HG02610 (cell line): Measurements from ENCODE around the gene OR2T27.
"Not testable (repeated sequence)": the region's sequence is repeated elsewhere in the genome, so short reads cannot be mapped to it uniquely, and the experiment has no call there.

Experiments used
- ATAC-seq: cut with Tn5 transposase; IDR thresholded peaks from one replicate; pipeline ENCODE4 v1.9.1; 2021; ENCODE audit warnings: mild to moderate bottlenecking, moderate library complexity; ENCODE audit not compliant: unreplicated experiment

Gene OR2T27, protein sequence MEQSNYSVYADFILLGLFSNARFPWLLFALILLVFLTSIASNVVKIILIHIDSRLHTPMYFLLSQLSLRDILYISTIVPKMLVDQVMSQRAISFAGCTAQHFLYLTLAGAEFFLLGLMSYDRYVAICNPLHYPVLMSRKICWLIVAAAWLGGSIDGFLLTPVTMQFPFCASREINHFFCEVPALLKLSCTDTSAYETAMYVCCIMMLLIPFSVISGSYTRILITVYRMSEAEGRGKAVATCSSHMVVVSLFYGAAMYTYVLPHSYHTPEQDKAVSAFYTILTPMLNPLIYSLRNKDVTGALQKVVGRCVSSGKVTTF

DNA sequence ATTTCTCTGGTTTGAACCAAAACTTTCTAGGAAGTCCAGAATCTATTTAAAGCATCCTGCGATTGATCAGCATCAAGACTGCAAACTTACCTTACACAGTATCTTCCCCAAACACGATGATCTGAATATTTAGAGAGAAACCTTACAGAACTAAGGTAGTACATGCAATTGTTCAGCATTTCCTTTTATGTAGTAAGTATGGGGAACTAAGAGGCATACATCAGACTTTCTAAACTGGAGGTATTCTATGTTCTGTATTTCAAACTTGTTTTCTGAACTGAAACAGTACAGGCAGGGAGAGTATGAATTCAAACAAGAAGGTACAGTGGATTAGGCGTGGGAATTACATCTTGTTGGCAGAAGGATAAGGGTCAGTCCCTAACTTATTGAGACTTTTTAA lies at the start of gene OR2T27:
Gene OR2T27, minus strand, starts transcription at position 175 of the 400 bp plus-strand sequence. CDS start 4,644 bp downstream, outside the sequence.
- ATAC-seq, result not testable (repeated sequence)

DNA sequence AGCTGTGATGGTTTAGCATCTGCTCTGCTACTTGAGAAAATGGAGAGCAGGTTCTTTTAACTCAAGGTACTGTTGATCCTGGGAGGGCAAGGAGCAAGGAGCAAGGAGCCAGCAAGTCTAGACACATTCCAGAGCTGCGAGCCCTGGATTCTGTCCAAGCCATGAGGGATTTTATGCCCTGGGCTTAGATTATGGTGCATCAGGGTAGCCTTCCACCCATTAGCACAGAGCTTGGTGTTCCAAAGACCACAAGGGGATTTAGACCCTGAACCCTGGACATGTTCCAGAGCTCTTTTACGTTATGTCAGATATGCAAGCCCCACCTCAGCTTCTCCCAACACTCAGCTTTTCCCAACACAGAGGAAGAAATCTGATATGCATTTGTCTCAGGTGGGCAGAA lies 49.3 kb upstream of the OR2T27 start:
- no peak for ATAC-seq

DNA sequence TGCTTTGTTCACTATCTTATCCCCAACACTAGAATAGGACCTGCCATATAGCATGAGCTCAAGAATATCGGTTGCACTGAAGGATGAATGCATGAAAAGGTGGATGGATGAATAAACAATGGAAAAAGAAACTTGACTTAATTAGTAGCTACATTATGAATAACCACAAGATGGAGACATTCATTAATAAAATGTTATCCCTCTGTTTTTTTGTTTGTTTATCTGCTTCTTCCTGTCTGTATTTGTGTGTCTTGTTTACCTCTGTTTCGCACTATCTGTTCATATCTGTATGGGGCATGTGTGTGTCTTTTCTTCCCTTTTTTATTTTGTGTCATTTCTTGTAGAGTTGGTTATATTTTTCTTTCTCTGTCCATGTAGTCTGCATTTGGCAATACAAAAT lies 48.3 kb upstream of the OR2T27 start:
- no peak for ATAC-seq

DNA sequence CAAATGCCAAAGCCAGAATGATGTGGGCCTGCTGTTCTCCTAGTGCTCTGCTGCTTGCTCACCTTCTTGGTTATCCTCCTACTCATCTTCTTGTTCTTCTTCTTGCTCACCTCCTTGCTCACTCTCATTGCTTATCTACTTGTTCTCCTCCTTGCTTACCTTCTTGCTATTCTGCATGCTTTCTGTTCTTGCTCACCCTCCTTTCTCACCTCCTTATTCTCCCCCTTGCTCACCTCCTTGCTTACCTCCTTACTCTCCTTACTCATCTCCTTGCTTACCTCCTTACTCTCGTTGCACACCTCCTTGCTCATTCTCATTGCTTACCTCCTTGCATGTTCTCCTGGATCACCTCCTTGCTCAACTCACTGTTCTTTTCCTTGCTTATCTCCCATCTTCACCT lies 47.4 kb upstream of the OR2T27 start, which contains the start of gene OR14I1:
Gene OR14I1, minus strand, starts transcription at position 53 of the 400 bp plus-strand sequence.
- ATAC-seq, result no peak

DNA sequence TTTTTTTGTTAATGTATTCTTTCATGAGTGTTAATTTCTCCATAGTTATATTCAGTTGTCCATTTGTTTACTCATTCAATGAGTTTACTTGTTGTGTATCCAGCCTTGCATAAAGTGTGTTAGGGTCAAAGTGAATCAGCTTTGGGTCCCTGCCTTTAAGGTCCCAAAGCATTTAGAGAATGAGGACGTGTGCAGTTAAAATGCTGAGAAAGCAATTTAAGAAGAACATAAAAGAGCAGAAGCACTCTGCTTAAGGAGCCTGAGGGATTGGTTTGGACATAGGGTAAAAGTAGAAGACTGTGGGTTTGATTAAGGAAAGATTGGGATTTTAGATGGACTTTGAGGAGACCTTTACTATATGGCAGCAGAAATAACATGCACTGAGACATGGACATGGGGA lies 43.8 kb upstream of the OR2T27 start:
- no peak for ATAC-seq

DNA sequence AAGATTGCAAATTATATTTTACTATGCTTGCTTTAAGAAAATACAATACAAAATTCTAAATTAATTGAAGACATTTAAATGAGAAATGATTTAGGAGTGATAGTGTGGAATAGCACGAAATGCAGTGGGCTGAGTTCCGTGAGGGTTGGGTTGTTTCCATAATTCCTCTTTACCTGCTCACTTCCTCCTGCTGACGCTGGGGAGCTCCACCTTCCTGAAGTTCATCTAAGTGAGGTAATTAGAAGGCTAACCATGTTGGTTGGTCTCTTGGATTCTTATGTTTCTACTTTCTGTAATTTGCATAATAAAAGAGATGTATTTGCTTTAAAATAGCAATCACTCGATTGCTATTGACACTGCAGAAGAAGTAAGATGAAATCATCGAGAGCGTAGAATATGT lies 42.6 kb upstream of the OR2T27 start:
- ATAC-seq, result no peak

DNA sequence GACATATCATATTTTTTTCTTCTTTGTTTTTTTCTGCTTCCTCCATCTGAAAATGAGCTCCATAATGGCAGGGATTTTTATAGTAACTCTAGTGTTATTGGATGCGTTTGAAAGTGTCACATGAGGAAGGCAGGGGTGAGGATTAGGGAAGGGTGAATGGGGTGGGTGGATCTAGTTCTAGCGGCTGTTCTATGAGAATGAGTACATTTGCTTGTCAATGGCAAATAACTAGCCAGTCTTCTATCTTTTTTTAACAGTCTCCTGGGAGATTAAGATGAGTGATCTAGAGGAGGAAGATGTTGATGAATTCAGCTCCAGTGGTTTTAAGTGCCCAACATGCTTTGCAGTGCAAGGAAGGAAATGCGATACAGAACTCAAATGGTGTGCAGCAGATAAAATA lies 41.4 kb upstream of the OR2T27 start:
- ATAC-seq, result no peak

DNA sequence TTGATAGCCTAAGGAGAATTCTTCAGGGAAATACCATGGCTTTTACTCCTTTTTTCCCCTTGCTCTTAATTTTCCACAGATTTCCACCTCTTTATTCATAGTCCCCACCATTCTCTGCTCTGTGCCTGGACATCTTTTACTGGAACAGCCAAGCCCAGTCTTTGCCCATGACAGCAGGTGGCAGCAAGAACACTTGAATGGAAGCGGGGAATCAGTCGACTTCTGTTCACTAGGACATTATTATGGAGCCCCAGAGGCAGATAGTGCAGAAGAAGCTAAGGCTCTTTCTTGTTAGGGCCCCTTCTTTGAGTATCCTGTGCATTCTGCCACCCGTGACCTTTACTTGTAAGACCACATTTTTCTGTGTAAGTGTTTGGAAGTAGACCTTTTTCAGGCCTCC lies 40.9 kb upstream of the OR2T27 start:
- peak; percentile 50 for ATAC-seq

DNA sequence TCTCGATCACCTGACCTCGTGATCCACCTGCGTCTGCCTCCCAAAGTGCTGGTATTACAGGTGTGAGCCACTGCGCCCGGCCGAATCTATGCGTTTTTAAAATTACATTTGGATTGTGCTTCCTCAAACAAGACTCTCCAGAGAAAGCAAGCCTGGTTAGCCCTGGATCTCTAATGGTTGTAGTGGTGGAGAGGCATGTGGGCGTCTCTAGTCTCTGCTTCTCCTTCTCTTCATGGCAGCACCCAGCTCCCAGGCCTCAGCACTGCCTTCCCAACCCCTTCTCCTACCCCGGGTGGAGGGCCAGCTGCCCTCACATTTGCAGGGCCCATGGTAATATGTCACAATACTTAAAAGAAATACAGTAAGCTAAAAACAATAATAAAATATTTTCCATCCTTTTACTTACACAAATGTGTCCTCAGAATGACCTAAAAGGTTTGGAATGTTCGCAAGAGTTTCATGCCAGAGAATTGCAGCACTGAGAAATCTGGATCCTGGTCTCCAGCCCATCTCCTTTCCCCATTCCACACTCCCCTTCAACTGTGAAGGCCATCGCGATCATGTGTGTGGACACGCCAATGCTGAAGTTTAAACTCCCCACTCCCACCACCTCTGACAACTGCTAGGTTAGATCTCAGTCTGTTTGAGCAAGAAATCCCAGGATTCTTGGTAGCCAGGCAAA lies 40.3 kb upstream of the OR2T27 start:
- ATAC-seq, result no peak

DNA sequence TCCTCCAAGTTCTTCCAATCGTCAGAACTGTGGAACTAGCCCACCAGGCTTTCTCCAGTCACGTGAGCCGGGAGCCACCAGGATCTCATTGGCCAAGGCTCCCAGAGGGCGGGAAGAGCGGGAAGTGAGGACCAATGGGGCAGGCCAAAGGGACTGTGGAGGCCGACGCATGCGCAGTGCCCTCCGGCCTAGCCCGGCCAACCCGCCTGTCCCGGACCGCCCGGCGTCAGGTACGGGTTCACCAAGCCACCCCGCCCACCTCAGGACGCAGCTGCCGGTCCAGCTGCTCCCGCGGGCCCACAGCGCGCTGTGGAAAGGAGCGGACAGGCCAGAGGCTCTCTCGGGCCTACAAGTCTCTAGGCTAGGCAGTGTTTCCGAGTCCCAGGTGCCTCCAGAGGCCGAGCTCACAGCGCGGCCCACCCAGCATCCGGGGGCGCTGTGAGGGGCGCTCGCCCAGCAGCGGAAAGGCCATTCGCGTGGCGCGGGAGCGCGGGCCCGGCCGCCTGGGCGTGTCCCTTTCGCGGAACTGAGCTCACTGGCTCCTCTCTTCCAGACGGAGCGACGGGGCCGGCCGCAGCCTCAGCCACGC lies 36.3 kb upstream of the OR2T27 start:
- ATAC-seq, result no peak

DNA sequence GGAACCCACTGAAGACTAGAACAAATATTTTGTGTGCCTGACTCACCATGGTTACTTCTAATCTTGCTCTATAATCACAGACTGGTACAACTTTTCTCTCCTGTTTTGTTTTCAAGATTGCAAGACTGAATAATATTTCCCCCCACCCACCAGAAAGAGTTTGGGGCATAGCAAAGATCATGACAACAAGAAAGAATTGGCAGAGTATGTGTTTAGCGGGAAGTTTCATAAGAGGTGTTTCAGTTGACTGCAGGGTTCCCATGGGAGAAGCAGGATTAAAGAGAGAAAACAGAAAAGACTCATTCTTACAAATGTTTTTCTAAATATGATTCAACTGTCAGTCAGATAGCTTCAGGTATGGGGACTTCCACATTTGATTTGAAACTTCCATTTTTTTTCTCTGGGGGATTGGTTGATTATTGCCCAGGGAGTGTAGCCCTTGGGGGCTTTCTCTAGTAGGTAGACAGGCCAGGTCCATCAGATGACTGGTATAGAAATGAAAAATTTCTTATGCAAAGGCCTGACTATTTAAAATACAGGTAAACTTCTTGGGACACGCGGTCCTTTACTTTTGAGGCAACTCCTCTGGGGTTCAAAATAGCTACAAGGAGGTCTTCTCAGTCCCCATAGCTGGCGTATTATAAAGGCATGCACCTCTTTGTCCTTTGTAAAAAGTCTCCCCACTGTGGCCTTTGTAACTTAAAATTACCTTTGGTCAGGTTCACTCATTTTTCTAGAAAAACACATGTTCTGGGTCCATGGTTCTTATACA lies 33.4 kb upstream of the OR2T27 start:
- ATAC-seq, result peak; percentile 81

DNA sequence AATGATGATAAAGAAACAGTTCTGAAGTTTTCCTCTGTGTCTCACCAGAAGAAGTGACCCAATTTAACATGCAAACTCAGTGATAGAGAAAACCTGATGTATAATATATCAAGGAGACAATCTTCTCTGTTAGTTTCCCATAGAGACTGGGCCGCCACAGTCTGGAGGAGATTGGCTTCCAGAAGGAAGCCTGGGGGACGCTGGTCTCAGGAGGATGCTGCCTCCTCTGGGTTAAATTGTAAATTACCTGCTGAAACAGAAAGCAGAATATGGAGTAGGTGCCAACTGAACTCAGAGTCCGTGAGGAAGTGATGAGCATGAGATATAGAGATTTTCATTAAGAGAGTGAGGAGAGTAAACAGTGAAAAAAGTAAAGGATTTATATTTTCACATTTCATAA lies 31.5 kb upstream of the OR2T27 start:
- ATAC-seq, result peak; percentile 68

DNA sequence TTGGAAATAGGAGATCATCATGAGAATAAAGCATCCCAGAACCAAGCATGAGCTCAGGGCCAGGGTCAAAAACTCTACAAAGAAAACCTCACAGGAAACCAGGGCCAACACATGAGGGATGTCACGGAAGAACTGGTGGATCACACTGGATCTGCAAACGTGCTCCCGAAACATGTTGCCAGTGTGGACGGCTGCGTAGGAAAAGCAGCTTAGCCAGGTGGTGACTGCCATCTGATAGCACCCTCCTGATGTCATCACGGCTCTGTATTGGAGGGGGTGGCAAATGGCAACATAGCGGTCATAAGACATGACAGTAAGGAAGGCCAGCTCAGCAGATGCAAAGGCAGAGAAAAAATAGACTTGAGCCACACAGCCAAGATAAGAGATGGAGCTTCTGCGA lies 26.3 kb upstream of the OR2T27 start:
- ATAC-seq, result no peak

DNA sequence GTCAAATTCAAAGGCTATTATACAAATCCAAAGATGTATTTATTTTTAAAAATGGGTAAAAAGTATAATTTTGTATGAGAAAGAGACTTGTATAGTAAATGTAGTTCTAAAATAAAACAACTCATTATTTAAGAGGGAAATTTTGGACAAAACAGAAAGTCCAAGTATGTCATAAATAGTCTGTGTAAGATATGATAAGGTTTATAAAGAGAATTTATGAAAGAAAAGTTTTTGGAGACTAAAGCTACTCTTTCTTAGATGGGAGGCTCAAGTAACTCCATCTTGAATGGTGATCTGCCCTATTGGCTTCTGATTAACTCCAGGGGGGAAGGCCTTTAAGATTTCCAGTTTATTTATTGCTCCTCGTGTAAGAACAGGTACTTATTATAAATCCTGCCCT lies 14.7 kb upstream of the OR2T27 start:
- no peak for ATAC-seq

DNA sequence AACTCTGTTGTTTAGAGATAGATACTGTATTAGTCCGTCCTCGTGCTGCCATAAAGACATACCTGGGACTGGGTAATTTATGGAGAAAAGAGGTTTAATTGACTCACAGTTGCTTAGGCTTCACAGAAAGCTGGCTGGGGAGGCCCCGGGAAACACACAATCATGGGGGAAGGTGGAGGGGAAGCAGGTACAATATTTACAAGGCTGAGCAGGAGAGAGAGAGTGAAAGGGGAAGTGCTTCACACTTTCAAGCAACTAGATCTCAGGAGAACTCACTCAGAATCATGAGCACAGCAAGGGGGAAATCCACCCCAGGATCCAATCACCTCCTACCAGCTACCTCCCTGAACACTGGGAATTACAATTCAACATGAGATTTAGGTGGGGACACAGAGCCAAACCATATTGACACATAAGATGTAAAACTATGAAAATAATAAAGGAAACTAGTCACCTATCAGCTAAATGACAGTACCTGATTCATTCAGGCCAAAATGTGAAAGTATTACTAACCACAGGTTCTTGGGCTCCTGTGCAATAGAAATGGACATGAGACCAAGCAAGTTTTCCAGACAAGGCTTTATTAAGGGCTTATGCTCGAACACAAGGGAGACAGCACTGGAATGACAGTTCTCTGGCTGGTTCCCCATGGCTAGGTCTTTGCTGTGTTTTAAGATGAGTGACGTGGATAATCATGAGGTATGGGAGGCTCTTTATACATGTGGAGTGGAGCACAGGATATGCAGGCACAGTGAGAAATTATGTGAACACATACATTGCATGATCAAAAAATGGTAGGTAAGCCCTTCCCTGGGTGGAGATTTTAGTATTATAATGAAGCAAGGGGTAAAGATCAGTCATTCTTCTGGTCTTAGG lies 8.4 kb upstream of the OR2T27 start:
- ATAC-seq, result peak; percentile 94

DNA sequence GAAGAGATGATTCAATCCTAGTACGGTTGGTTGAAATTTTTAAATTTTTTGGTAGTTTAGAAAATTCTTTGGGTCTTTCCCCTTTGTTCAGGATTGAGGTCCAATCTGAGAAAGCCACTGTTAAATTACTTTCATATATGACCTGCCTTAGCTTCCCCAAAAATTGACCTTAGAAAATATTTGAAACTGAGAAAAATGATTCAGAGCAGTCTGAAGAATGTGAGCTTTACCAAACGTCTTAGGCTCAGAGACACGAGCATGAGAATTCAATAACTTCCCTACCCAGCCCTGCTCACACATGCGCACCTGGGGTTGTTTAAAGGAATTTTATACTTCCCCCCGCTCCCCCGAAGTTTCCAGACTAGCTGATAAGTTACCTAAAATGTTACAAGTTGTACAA lies 1.5 kb upstream of the OR2T27 start:
- peak; percentile 61 for ATAC-seq

DNA sequence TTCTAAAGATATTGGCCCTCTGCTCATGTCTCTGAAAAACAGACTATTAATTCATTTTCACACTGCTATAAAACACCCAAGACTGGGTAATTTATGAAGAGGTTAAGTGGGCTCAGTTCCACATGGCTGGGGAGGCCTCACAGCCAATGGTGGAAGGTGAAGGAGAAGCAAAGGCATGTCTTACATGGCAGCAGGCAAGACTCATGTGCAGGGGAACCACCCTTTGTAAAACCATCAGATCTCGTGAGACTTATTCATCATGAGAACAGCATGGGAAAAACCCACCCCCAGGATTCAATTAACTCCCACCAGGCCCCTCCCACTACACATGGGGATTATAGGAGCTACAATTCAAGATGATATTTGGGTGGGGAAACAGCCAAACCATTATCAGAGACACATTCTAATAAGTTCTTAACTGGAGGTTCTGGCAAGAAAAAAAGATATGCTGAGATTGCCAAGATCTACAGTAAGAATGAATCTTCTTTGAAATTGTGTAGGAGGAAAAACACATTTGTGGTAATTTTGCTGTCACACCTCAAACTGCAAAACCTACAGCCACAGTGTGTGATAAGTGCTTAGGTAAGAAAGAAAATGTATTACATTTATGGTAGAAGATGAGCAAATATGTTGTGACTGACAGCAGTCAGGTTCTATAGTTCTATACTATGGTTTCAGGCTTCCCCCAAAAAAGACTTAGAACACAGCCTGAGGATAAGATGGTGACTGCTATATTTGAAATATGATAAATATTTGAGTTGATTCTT lies 6.4 kb downstream of the OR2T27 start:
- not testable (repeated sequence) for ATAC-seq

DNA sequence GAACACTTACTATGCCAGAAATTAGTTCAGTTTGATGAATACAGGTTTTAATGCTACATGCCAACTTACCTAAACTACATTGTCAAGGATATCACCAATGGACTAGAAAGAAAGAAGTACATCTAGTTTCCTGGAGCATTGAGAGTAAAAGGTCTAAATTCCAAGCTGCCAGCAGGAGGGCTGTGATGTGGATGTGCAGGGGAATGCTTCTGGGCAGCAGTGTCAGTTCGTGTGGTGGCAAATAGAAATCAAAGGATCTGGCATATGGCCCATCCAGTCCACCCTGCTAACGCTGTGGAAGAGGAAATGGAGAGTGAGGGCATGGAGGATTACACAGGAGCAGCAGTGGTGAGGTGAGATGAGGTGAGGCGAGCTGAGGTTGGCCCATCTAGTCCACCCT lies 10.2 kb downstream of the OR2T27 start, which contains the start of gene OR2T35:
Gene OR2T35, minus strand, starts transcription at position 101 of the 400 bp plus-strand sequence. CDS start 6,020 bp downstream, outside the sequence.
- ATAC-seq, result not testable (repeated sequence)

DNA sequence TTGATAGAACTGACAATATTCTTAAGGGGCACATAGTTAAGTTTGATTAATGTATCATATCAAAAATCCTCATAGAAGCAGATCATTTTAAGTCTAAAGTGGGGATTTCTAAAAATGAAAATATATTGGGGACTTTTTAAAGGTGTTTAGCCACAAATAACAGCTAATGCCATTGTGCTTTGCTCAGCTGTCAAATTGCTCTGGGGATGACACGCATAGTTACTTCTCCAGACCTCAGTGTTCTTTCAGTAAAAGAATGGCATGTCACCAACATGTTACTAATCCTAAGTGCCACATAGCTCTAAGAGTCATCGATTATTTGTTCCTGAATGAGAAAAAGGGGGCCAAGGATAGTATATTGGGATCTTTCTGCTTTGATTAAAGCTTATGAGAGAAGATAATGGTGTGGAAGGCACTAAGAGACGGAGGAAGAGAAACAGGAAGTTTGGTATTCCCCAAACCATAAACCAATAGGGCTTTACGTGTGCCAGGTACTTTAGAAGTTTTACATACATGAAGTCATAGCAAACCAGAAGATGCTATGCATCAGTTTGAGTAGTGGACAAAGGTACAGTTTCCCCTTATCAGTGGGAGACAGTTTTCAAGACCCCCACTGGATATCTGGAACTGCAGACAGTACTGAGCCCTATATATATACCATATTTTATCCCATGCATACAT lies 12.2 kb downstream of the OR2T27 start:
- ATAC-seq, result peak; percentile 74
